Measurements from ENCODE around the gene TASOR2.

The TASOR2 gene

DNA sequence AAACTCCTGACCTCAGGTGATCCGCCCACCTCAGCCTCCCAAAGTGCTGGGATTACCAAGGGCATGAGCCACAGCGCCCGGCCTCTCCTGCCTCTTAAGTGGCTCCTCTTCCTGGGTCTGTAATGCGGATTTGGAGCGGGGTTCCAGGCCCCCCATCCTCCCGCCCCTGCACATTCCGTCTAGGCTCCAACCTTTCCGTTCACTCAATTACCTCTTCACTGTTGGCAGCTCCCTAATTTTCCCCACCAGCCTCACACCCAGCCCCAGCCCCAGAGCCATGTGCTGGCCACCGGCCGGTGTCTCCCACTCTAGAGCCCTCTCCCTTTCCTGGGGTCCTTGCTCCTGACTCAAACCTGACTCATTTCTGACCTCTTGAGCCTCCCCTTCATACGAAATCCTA lies 34.9 kb upstream of the TASOR2 start:
- H3K4me3 ChIP-seq (ENCODE audit: low read length): no peak overlapping the region
- no peak for DNase-seq (ENCODE audit: low read depth)
- TF ChIP-seq, protein P1, sequence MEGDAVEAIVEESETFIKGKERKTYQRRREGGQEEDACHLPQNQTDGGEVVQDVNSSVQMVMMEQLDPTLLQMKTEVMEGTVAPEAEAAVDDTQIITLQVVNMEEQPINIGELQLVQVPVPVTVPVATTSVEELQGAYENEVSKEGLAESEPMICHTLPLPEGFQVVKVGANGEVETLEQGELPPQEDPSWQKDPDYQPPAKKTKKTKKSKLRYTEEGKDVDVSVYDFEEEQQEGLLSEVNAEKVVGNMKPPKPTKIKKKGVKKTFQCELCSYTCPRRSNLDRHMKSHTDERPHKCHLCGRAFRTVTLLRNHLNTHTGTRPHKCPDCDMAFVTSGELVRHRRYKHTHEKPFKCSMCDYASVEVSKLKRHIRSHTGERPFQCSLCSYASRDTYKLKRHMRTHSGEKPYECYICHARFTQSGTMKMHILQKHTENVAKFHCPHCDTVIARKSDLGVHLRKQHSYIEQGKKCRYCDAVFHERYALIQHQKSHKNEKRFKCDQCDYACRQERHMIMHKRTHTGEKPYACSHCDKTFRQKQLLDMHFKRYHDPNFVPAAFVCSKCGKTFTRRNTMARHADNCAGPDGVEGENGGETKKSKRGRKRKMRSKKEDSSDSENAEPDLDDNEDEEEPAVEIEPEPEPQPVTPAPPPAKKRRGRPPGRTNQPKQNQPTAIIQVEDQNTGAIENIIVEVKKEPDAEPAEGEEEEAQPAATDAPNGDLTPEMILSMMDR (conservative IDR thresholded peaks at IDR 0.05; ENCODE audit: low read length): no peak

DNA sequence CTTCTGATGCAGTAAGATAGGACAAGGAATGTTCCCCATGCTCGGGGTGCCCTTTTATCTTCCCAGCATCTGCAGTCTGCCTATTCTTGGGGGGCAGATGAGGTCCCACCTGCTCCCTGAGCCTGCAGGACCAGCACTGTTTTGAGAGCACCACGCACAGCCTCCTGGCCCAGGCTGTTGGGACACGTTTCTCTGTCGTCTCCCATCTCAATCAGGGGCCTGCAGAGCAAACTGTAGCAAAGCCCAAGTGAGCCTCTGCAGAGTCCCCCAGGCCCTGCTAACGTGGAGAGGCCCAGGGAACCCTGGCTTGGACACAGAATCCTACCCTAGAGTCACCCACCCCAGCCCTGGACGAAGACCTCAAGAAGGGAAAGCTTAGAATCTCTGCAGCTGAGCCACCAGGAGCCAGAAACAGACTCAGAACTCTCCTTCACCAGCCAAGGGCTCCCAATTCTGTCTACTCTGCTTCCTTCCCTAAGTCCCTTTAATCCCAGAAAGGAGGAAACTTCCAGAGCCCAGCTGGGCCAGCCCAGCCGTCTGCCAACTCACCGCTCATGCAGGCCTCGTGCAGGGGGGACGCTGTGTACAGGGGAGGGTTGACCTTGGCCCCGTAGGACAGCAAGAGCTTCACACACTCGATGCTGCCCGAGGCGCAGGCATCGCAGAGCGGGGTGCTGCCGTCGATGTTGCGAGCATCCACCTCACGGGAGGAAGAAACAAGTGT lies 33.8 kb upstream of the TASOR2 start:
- no peak overlapping the region for H3K4me3 ChIP-seq (ENCODE audit: low read length)
- DNase-seq (ENCODE audit: low read depth): no peak
- TF ChIP-seq, protein P1 (conservative IDR thresholded peaks at IDR 0.05; ENCODE audit: low read length): no peak

DNA sequence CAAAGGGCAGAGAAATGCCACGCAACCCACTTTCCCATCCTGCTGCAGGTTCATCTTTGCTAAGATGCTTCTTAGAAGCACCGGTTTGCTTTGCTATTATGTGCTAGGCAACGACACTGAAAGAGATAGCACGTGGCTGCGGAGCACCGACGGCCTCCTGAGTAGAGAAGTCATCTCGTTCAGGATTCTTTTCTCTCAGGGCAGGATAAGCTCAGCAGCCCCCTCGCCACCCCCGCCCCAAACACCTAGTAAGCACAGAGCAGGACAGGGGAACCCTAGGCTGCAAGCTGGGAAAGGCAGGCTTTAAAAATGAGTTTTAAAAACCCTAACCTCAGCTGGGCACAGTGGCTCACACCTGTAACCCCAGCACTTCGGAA lies 33.3 kb upstream of the TASOR2 start:
- TF ChIP-seq, protein P1 (conservative IDR thresholded peaks at IDR 0.05; ENCODE audit: low read length): no peak
- DNase-seq (ENCODE audit: low read depth): no peak
- H3K4me3 ChIP-seq (ENCODE audit: low read length): no peak overlapping the region

DNA sequence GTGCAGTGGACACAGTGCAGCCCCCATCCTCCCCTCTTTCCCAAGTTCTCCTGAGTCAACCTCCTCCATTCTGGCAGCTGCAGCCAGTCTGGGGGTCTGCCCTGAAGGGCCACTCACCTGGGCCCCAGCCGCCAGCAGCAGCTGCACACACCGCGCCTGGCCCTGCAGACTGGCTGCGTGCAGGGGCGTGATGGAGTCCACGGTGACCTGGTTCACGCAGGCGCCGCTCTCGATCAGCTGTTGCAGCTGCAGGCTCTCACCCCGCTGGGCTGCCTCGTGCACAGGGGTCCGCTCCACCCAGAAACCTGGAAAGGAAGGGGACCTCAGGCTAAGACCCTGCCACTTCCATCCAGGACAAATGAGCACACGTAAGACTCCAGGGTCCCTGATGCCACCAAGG lies 31.9 kb upstream of the TASOR2 start:
- TF ChIP-seq, protein P1 (conservative IDR thresholded peaks at IDR 0.05; ENCODE audit: low read length): no peak
- H3K4me3 ChIP-seq (ENCODE audit: low read length): no peak overlapping the region
- DNase-seq (ENCODE audit: low read depth): no peak

DNA sequence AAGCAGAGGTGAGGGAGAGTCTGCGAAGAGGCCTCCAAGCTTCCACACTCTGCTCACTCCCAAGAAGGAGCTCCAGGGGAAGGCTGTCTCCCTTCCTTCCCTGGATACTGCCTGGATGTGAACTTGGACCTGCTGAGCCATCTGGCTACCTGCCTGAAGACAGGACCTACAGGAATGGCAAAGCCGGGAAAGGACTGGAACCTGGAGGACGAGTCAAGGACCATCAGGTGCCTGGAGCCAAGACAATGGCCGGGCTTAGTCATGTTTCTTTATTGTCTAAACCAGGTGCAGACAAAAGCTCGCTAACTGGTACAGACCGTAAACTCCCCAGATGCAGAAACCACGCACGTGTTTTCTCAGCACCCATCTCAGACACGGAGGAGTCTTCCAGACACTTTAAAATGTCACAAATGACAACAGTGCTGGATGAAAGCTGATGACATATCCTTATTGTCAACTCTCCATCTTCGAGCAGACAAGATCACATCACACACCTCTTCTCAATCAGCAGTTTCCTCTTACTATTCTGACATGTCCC lies 30.4 kb upstream of the TASOR2 start:
- no peak for DNase-seq (ENCODE audit: low read depth)
- H3K4me3 ChIP-seq (ENCODE audit: low read length): no peak overlapping the region
- TF ChIP-seq, protein P1 (conservative IDR thresholded peaks at IDR 0.05; ENCODE audit: low read length): no peak

DNA sequence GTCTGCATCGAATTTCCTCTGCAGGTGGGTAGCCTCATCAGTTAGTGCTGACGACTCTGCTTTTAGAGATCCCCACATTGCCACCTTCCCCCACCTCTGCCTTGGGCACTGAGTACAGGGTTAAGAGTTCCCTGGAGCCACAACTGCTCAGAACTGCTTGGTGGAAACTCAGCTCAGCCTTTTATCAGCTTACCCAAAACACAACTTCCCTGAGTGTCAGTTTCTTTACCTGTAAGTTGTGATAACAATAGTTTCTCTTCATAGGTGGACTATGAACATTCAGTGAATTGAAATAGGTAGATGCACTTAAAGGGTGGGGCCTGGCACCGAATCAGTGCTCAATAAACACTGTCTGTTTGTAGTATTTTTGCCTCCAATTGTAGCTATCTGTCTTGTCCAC lies 29.5 kb upstream of the TASOR2 start:
- TF ChIP-seq, protein P1 (conservative IDR thresholded peaks at IDR 0.05; ENCODE audit: low read length): no peak
- no peak overlapping the region for H3K4me3 ChIP-seq (ENCODE audit: low read length)
- no peak for DNase-seq (ENCODE audit: low read depth)

All from AG10803 (cell line).